Fibroblast of the aortic adventitia (primary cell): Measurements from ENCODE around the gene CCAR1. TPM values are rescaled to one million over a fixed set of nuclear protein-coding genes. Genes with fewer than 3 reads are reported as not detected.
"Not testable (repeated sequence)": the region's sequence is repeated elsewhere in the genome, so short reads cannot be mapped to it uniquely, and the experiment has no call there.

ENCODE experiments used
- DNase-seq: peaks from one replicate; pipeline ENCODE4 v3.0.0-alpha.2; 2010; ENCODE audit warnings: low read depth
- H3K4me3 ChIP-seq: 2 replicates; pipeline ENCODE4 v1.5.1; 2011; ENCODE audit warnings: low read depth, mild to moderate bottlenecking, control low read depth, low read length, moderate library complexity
- CTCF ChIP-seq: IDR thresholded peaks from 2 replicates; pipeline ENCODE4 v1.5.1; 2011; ENCODE audit warnings: mild to moderate bottlenecking, low read length, control low read depth, inconsistent platforms; ENCODE audit not compliant: insufficient read depth
- total RNA-seq: library from RNA; depleted of rRNA; stranded (reverse); fragments of >200 nt; gene quantifications from 2 replicates; pipeline ENCODE4 v1.2.3, GENCODE V29; 2012; ENCODE audit warnings: low replicate concordance

The CCAR1 gene
- total RNA-seq, 1 donor: 57.1 TPM

GRCh38 chr10:68816796-68817412 is 95.9 kb downstream of the CCAR1 start:
- no peak for DNase-seq
- no peak overlapping the region for H3K4me3 ChIP-seq
- TF ChIP-seq CTCF: no peak

GRCh38 chr10:68820359-68820758 is 99.3 kb downstream of the CCAR1 start:
- not testable (repeated sequence) for DNase-seq, H3K4me3 ChIP-seq

GRCh38 chr10:68822626-68823025 is 101.6 kb downstream of the CCAR1 start:
- DNase-seq, H3K4me3 ChIP-seq: not testable (repeated sequence)

GRCh38 chr10:68826764-68827591 is 105.9 kb downstream of the CCAR1 start, which contains the start of gene STOX1:
Gene STOX1, plus strand, starts transcription at chr10:68827531. Its CDS starts 93 bp downstream, at chr10:68827624.
- peak; percentile 27 for DNase-seq
- no peak for TF ChIP-seq CTCF
- H3K4me3 ChIP-seq: peak within 1 kb of the TSS; percentile 62

- not testable (repeated sequence) for DNase-seq
- peak overlapping the region; percentile 62 for H3K4me3 ChIP-seq
Measured at GRCh38 chr10:68827592-68827959, 106.5 kb downstream of the CCAR1 start.

- DNase-seq: not testable (repeated sequence)
- H3K4me3 ChIP-seq: peak overlapping the region; percentile 33
Measured at GRCh38 chr10:68828083-68828601, 107.1 kb downstream of the CCAR1 start.

- TF ChIP-seq CTCF: no peak
Measured at GRCh38 chr10:68828833-68829232, 107.8 kb downstream of the CCAR1 start.

GRCh38 chr10:68829521-68829920 is 108.5 kb downstream of the CCAR1 start:
- TF ChIP-seq CTCF: no peak
- no peak for DNase-seq
- H3K4me3 ChIP-seq: no peak overlapping the region

More at GRCh38 chr10:68828833-68829232, 107.8 kb downstream of the CCAR1 start:
- no peak for DNase-seq
- no peak overlapping the region for H3K4me3 ChIP-seq

GRCh38 chr10:68829952-68830351 is 108.9 kb downstream of the CCAR1 start:
- DNase-seq: no peak

More at GRCh38 chr10:68829952-68830351, 108.9 kb downstream of the CCAR1 start:
- no peak overlapping the region for H3K4me3 ChIP-seq
- no peak for TF ChIP-seq CTCF
